NCI-H226 (cell line): ENCODE measurements around the gene CENPU.
"Not testable (repeated sequence)": the region's sequence is repeated elsewhere in the genome, so short reads cannot be mapped to it uniquely, and the experiment has no call there.

ENCODE experiments used
- DNase-seq: peaks from one replicate; pipeline ENCODE4 v3.0.0-alpha.2; 2015

Gene CENPU, protein sequence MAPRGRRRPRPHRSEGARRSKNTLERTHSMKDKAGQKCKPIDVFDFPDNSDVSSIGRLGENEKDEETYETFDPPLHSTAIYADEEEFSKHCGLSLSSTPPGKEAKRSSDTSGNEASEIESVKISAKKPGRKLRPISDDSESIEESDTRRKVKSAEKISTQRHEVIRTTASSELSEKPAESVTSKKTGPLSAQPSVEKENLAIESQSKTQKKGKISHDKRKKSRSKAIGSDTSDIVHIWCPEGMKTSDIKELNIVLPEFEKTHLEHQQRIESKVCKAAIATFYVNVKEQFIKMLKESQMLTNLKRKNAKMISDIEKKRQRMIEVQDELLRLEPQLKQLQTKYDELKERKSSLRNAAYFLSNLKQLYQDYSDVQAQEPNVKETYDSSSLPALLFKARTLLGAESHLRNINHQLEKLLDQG

DNA sequence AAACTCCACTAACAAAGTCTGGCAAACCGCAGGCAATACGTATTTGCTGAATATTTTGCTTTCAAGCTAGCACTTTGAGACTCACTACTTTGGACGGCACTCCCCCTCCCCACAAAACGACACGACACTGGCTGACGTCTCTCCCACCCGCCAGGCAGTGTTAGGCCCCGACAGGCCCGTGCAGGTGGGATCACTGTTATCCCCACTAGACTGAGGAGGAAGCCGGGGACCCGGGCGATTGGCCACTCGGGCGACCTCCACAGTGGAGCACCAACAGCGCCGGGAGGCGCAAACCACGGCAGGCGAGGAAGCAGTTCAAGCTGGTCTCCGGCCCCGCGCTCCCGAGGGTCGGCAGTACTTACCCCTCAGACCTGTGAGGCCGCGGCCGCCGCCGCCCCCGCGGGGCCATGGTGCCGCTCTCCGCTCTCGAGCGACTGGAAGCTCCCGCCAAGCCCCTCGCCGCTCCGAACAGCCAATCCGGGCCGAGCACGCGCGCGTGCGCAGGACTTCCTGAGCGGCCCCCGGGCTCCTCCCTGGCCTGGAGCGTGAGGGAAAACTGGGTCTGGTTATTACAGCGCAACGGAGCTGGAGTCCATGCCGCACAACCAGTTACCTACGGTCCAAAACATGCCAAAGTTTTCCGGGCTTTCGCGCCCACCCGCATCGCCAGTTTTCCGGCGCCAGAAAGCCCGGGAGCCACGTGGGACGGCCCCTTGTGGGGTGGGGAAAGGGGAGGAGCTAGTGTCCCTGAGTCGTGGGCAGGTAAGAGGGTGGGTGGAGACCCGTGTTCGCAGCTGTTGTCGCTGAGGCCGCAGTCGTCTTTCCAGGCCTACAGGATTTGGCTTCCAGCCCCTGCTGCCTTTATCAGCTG, at the start of gene CENPU:
Gene CENPU, minus strand, starts transcription at position 443 of the 871 bp plus-strand sequence. Its CDS starts 34 bp downstream, at position 409.
- DNase-seq: peak; percentile 92

DNA sequence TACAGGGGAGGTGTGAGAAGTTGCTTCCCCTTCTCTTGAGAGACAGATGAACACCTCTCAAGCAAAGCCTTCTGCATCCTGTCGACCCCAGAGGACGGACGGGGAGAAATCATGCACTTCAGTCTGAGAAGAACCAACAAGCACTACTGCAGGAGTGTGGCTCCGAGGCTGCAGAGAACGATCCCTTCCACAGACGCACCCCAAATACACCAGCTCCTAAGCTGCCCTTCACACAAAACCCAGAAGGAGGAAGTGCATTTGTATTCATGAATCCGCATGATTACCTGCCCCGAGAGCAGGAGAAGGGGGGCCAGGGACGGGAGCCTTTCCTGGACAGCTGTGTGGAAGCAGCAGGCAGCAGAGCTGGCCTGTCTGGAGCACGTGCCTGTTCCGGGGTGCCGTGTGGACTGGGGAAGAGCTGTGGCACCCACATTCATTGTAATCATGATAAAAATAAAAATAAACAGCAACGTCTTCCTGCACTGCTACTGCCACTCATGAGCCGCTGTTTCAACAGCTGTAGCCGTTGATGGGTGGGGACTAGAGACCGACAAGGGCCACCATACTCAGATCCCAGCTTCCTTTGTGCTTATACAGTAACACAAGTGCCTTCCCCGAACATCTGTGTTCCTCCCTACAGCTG, 49.0 kb upstream of the CENPU start:
- no peak for DNase-seq

- not testable (repeated sequence) for DNase-seq
Observed at GRCh38 chr4:184779160-184779559, 45.3 kb upstream of the CENPU start.

DNA sequence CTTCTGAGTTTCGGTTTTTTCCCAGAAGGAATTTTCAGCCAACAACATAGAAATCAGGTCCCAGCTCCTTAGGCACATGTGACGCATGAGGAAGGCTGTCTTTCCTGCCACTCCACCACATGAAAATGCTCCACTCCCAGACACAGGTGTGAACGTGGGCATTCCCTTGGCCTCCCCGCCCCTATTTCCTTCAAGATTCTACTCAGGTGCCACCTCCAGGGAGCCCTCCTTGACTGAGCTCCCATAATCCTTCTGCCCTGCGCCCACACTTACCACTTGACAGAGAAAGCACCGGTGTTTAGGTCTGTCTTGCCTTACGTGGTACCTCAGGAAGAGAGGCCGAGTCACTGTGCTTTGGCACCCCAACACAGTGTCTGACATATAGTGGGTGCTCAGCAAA, 44.4 kb upstream of the CENPU start:
- no peak for DNase-seq

DNA sequence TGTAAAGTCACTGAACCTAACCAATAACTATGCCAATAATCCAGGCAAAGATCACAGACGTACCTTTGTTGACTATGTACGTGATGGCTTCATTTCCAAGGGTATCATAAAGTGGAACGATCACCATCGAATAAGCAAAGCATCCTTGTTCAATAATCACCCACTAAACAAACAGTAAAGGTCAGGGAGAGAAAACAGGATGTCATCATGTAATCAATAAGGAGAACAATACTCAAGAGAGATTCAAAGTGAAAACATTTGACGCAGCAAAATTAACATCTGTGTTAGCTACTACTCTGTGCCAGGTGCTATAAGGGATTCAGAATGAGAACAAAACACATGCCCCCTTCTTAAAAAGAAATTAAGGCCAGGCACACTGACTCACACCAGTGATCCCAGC, 42.9 kb upstream of the CENPU start:
- DNase-seq: no peak

GRCh38 chr4:184775854-184776555, 42.1 kb upstream of the CENPU start:
- no peak for DNase-seq

DNA sequence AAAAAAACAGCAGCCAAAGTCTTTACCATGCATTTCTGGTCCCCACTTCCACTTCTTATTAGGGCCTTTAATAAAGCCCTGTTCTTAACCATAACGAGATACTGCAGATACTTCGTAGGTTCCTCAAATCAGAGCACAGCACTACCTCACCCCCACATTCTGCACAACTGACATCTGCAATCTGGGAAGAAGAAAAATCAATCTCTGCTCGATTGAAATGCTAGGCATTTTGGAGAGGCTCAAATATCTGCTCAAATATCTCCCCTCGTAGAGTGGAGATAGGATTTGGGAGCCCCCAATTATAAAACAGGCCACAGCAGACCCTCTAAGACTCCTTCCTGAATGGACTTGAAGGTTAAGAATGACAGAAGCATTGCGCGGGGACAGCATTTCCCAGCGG, 40.3 kb upstream of the CENPU start:
- no peak for DNase-seq

GRCh38 chr4:184771416-184771815, 37.5 kb upstream of the CENPU start:
- DNase-seq: no peak

GRCh38 chr4:184769141-184769765, 35.4 kb upstream of the CENPU start:
- DNase-seq: no peak

GRCh38 chr4:184768296-184768695, 34.4 kb upstream of the CENPU start:
- DNase-seq: no peak

- DNase-seq: no peak
Observed at GRCh38 chr4:184766446-184766845, 32.5 kb upstream of the CENPU start.

- no peak for DNase-seq
Observed at GRCh38 chr4:184765473-184766340, 31.8 kb upstream of the CENPU start.

DNA sequence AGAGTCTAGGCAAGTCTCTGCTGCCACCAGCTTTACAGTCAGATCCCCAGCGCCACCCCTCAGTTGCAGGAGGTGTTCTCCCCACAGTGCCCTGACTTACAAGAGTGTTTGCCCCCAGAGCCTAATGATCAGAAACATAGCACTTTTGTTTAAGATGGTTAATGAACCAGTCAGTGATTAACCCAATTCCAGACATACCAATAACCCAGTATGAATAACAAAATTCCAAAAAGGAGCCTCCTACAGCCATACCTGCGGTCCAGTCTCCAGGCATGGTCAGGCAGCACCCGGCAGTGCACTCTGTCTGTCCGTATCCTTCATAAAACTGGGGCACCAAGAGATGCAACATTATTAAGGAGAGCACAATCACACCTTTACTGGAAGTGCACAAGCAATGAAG, 30.7 kb upstream of the CENPU start:
- no peak for DNase-seq

- no peak for DNase-seq
Observed at GRCh38 chr4:184763150-184763780, 29.4 kb upstream of the CENPU start.

- DNase-seq: no peak
Observed at GRCh38 chr4:184762100-184762499, 28.2 kb upstream of the CENPU start.

DNA sequence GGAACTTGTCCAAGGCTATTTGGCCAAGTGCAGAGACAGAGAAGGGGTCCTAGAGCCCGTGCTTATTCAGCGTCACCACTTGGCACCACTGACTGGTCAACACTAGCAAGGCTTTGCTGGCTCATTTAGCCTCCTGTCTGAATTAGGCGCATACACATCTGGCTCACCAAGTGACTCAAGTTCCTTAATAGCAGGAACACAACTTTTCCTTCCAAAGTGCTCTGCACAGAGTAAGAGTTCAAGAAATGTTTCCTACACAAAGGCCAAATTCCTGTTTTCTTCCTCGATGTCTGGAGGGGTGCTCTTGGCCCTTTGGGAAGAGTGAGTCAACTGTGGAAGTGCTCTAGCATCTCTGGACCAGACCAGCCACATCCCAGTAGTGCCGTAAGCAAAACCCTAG, 26.8 kb upstream of the CENPU start:
- no peak for DNase-seq

DNA sequence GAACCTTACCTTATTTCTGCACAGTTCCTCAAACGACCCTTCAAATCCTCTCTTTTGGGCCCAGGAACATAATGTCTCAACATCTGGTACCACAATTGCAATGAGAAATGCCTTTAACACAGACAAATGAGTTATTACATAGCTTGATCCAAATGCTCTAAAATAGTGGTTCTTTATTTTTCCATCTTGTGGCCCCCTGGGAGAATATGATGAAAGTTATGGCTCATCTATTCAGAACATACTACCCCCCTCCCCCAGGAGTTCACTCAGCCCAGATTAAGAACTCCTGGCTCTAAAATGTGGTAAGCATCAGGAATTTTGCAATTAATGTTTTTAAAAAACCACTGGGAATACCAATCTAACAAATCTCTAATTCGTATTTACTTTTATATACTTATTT, 23.9 kb upstream of the CENPU start:
- no peak for DNase-seq

DNA sequence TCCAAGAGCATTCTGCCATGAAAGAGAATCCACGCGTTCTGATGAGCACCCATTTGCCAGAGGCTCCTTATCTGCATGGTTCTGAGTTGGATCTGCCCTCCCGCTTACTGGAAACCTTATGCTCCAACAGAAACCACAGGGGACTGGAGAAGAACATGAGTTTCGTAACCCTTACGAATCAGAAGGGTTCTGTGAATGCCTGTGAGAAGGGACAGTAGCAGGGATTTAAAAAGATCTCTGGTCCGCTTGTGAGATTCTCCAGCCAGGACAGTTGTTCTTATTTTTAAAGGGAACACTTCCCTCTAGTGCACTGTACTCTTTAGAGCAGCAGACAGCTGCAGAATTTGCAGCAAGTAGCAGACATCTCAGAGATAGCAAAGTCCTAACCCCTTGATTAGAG, 22.5 kb upstream of the CENPU start:
- DNase-seq: peak; percentile 8

DNA sequence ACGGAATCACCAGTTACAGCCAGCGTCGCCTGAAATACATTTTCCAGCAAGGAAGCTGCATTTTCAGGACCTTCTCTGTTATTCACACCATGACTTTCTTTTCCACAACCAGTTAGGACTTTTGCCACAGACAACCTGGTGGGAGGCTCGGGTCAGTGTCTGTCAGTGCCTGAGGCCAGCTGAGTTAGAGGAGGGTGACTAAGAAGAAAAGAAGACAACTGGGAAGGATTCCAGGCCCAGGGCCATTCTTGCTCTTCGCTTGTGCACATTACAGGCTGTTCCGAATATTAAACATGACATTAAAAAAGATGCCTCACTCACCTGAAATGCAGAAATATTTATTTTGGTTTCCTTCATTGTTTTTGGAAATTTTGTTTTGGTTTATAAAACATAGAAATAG, 21.4 kb upstream of the CENPU start:
- peak; percentile 60 for DNase-seq

DNA sequence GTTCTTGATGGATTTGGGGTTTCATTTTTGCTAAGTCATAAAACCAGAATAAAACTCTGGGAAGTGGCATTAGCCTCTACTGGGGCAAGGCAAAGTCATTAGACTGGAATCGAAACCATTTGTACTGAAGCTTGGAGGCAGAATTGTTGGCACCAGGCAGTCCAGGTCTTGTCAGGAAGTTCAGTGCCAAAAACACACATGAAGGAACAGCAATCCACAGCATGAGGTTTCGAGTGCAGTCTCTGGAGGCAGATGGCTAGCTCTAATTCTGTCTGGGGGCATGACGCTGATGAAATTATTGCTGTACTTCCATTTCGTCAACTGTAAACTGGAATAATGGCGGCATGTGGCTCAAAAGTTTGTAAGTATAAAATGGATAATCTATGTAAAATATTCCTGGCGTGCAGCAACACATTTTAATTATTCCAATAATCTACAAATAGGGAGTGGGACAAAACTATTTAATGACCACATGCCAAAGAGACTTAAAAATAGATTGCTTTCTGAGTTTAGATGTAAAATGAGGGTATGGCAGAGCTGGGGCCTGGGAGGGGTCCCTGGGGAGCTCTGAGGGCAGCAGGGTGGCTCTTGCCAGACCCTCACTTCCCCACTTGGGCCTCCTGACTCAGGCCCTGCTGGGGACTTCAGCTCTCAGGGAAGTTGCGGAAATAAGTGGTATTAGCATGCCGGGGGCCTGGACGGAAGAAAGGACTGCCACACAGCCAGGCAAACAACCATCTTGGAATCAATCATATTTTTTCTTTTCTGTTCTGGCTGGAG, 18.8 kb upstream of the CENPU start:
- no peak for DNase-seq
